KBM-7 (cell line): ENCODE data around the gene CTAG1A.
A peak's percentile ranks its signal among the peaks of the same experiment; 100 is the strongest.
"Not testable (repeated sequence)": the region's sequence is repeated elsewhere in the genome, so short reads cannot be mapped to it uniquely, and the experiment has no call there.

Experiments used
- DNase-seq: peaks from one replicate; pipeline ENCODE4 v3.0.0-alpha.2; 2015
- in situ Hi-C: fragments of 300-500 bp; cut with MboI; formaldehyde crosslinking; loops from 2 replicates; pipeline ENCODE4 v1.14.3; 2020; ENCODE audit warnings: low sequenced_read_pairs, low pct_unique_long_range_greater_than_20kb, mixed read lengths

CTAG1A gene

GRCh38 chrX:154584585-154585183 lies at the start of gene CTAG1A:
CTAG1A (plus strand) TSS chrX:154585133; CDS start chrX:154585207, 74 bp downstream.
- in situ Hi-C loops, DNase-seq: not testable (repeated sequence)

GRCh38 chrX:154535892-154536291 lies 49.0 kb upstream of the CTAG1A start:
- in situ Hi-C loops, result no loop called here
- DNase-seq, result no peak

GRCh38 chrX:154539077-154539476 lies 45.9 kb upstream of the CTAG1A start:
- in situ Hi-C loops, result no loop called here
- DNase-seq, result no peak

DNA sequence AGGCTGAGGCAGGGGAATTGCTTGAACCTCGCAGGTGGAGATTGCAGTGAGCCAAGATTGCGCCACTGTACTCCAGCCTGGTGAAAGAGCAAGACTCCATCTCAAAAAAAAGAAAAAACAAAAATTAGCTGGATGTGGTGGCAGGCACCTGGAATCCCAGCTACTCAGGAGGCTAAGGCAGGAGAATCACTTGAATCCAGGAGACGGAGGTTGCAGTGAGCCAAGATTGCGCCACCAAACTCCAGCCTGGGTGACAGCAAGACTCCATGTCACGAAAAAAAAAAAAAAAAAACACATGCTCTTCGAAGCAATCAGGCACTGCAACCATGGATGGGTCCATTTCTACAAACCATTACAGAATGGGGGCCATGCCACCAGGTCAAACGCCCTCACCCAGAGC lies 44.6 kb upstream of the CTAG1A start:
- DNase-seq, in situ Hi-C loops: not testable (repeated sequence)

DNA sequence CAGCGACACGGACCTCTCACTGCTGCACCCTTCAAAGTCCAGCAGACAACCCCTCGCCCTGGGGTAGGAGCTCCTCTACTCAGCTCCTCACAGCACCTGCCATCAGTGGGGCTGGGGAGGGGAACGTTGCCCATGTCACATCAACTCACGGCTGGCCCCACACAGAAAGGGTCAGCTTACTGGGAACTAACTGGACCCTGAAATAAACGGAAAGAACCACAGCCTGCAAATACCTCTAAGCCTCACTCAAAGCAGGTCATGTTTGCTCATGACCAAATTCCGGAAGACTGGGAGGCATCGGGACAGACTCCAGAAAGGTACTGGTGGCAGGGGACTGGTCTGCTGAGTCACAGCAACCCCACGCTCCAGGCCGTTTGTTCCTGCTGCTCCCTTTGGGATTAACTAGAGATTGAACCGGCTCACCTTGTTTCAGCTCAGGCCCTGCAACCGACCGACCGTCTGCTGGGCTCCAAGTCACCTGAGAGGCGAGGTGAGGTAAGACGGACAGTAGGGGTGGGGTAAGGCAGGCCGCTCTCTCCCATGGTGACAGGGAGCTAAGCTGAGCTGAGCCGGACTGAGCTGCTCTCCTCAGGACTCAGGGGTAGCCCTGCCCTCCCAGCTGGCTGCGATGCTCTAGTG lies 43.9 kb upstream of the CTAG1A start:
- no peak for DNase-seq
- in situ Hi-C loops, result no loop called here

GRCh38 chrX:154541589-154541895 lies 43.4 kb upstream of the CTAG1A start:
- in situ Hi-C loops, result no loop called here
- DNase-seq, result no peak

- peak; percentile 94 for DNase-seq
- in situ Hi-C loops, result no loop called here
These were observed 42.8 kb upstream of the CTAG1A start for GRCh38 chrX:154541896-154542722.

- in situ Hi-C loops, result no loop called here
- DNase-seq, result peak; percentile 93
These were observed 42.1 kb upstream of the CTAG1A start for GRCh38 chrX:154542723-154543424.

- in situ Hi-C loops, result no loop called here
- DNase-seq, result no peak
These were observed 39.2 kb upstream of the CTAG1A start for GRCh38 chrX:154545673-154546274.

DNA sequence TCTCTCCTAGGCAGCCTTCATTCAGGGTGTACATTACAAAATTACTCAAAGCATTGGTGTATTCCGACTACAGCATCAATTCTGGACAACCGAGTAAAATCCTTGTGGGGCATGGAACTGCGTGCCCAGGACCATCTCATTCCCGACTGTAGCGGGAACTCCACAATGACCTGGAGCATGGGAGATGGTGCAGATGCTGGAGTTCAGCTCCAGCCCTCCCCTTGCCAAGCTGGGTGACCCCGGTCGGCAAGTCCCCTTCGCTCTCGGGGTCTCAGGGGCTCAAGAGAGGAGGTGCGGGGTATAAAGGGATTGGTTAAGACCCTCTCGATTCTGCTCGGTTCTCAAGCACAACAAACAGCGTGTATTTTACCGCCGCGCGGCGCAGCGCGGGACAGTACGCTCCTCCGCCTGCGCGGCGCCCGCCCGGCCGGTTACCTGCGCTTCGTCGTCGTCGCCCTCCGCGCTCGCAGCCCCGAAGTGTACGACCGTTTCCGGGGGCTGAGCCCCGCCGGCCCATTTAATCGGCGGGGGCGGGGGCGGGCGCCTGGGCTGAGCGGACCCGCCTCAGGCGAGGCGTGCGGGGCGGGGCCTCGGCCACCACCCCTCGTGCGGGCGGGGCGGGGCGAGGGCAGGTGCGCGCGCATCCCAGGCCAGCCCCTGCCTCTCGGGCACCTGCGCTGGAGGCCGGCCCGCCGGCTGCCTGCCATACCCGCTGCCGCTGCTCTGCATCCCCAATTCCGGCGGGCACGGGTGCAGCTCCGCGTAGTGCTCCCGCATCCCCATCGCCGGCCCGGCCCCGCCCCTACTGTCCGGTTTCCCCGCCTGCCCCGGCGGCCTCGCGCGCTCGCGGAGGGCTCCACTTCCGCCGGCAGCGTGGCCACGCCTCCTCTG lies 38.3 kb upstream of the CTAG1A start, which contains the start of gene G6PD:
G6PD (minus strand) TSS at position 493 of the 891 bp plus-strand sequence. CDS start 691 bp downstream, outside the sequence.
- no peak for DNase-seq
- in situ Hi-C loops, result no loop called here

DNA sequence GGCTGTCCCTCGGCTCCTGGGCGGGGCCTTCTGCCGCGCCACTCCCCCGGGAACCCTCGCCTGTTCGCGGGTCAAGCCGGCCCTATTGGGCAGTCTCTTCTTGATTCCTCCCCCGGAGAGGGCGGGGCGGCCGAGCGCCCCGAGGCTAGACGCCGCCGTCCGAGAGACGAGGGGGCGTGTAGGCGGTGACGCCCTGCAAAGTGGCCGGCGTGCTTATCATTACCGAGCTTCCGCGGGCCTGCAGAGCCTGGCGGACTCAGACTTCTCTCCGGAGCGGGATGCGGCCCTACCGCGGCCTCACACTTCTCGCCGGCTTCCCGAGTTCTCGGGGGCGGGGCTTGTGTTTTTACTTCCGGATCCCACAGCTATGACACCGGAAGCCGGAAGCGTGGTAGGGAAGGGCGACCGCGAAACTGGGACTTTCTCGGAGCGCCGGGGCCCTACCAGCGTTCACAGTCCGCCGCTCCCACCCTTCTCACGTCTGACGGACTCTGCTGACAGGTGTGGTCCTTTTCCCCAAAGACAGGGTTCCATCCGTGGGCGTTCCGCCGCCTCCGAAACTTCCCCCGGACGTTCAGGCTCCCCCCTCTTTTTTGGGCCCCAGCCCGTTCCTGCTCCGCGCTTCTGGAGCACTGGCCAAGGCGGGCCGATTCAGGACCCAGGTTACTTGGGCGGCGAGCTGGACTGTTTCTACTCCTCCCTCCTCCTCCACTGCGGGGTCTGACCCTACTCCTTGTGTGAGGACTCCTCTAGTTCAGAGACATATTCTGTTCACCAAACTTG lies 37.5 kb upstream of the CTAG1A start, which contains the start of gene IKBKG:
IKBKG (plus strand) TSS at position 376 of the 783 bp plus-strand sequence. CDS start 4,383 bp downstream, outside the sequence.
- in situ Hi-C loops, result no loop called here

GRCh38 chrX:154548028-154548316 lies 37.0 kb upstream of the CTAG1A start:
- DNase-seq, result no peak
- in situ Hi-C loops, result no loop called here

More for the DNA sequence above, 37.5 kb upstream of the CTAG1A start, which contains the start of gene IKBKG:
- peak; percentile 96 for DNase-seq

DNA sequence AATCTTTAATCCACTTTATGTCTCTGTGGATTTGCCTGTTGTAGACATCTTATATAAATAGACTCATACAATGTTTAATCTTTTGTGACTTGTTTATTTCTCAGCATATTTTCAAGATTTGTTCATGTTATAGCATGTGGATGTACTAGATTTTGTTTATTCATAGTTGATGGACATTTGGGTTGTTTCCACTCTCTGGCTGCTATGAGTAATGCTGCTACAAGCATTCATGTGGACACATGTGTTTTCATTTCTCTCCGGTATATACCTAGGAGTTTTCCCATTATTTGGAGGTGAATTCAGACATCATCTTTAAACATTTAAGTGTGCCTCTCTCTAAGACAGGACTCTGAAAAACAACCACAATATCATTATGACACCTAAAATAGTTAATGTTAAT lies 35.2 kb upstream of the CTAG1A start:
- no peak for DNase-seq
- in situ Hi-C loops, result no loop called here

- in situ Hi-C loops, result not testable (repeated sequence)
- DNase-seq, result peak; percentile 31
These were observed 32.7 kb upstream of the CTAG1A start for GRCh38 chrX:154552112-154552806.

DNA sequence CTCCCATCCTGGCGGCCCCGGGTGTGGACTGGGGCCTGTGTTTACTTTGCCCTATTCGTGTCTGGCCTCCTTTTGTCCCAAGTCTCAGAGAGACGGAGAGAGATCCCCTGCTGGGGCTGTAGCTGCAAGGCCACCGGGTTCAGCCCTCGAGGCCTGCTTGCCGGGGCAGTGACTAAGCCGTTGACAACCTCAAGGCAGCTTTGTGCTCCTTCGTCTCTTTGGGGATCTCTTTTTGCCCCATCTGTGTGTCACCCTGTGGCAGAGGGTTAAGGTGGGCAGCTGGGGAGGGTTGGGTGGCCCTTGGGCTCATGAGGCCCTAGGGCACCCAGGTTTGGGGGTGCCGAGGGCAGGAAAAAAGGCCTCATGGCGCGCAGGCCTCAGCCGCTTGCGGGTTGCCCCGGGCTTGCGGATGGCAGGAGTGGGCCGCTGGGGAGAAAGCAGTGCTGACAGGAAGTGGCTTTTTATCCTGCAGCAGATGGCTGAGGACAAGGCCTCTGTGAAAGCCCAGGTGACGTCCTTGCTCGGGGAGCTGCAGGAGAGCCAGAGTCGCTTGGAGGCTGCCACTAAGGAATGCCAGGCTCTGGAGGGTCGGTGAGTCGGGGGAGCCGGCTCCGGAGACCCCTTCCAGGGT lies 26.8 kb upstream of the CTAG1A start:
- DNase-seq, in situ Hi-C loops: not testable (repeated sequence)

GRCh38 chrX:154558896-154559295 lies 26.0 kb upstream of the CTAG1A start:
- in situ Hi-C loops, DNase-seq: not testable (repeated sequence)
